ENCODE results near the gene INPP5B. TPM values are rescaled to one million over a fixed set of nuclear protein-coding genes. Genes with fewer than 3 reads are reported as not detected.
A peak's percentile ranks its signal among the peaks of the same experiment; 100 is the strongest.

The INPP5B gene
- total and polyA plus RNA-seq, 9 of the 15 experiments (the other 6 are each of a cell fraction or from before 2014, with no cell fraction given): 14.1 to 28.7 (median 20.9) TPM

GRCh38 chr1:37858931-37859506, 87.8 kb downstream of the INPP5B start (continued):
- no peak for TF ChIP-seq CHD7 (IDR thresholded peaks at IDR 0.05; ENCODE audit: low read depth, low read length)
- peak in 1 of 2 experiments; percentile 55; a peak in 1 of 4 replicates for TF ChIP-seq SIN3A (IDR thresholded peaks at IDR 0.05; ENCODE audit: borderline replicate concordance in 2 of 2, control insufficient read depth in 1 of 2, low read depth in 2 of 2, low read length in 2 of 2)
- 0 out of 2 replicates have a peak, but pooled peaks have one; percentile 23 for TF ChIP-seq SMARCE1 (IDR thresholded peaks at IDR 0.05)
- peak; percentile 82; the same call in 1 of the 2 replicates for TF ChIP-seq ZNF695 (CRISPR knock-in tag; IDR thresholded peaks at IDR 0.05)
- peak; percentile 79 for TF ChIP-seq ELF4 (CRISPR knock-in tag; IDR thresholded peaks at IDR 0.05)
- TF ChIP-seq ZNF12 (CRISPR knock-in tag; IDR thresholded peaks at IDR 0.05): 0 out of 2 replicates have a peak, but pooled peaks have one; percentile 48
- peak; percentile 79 for TF ChIP-seq CEBPB (tag; IDR thresholded peaks at IDR 0.05)
- no peak for TF ChIP-seq TEAD1 (CRISPR knock-in tag; IDR thresholded peaks at IDR 0.05)
- peak; percentile 66; the same call in 1 of the 2 replicates for TF ChIP-seq ZBTB7A (IDR thresholded peaks at IDR 0.05; ENCODE audit: borderline replicate concordance, control insufficient read depth, low read depth, low read length)
- 0 out of 2 replicates have a peak, but pooled peaks have one; percentile 1 for TF ChIP-seq TEAD4 (IDR thresholded peaks at IDR 0.05; ENCODE audit: low read length)
- TF ChIP-seq TEAD4 (CRISPR knock-in tag; IDR thresholded peaks at IDR 0.05; ENCODE audit: borderline replicate concordance): no peak
- peak; percentile 100; the same call in 1 of the 2 replicates for TF ChIP-seq VEZF1 (CRISPR knock-in tag; IDR thresholded peaks at IDR 0.05)
- peak; percentile 21; the same call in 1 of the 2 replicates for TF ChIP-seq ETV5 (CRISPR knock-in tag; IDR thresholded peaks at IDR 0.05; ENCODE audit: low read depth)
- no peak for TF ChIP-seq DPF2 (IDR thresholded peaks at IDR 0.05)

Data from K562 (cell line).